ENCODE measurements around the gene SLC17A1. TPM values are rescaled to one million over a fixed set of nuclear protein-coding genes. Genes with fewer than 3 reads are reported as not detected.

Gene SLC17A1
- total and polyA plus RNA-seq, 2 donors from 2014 or later, result 26.3 to 109 TPM

DNA sequence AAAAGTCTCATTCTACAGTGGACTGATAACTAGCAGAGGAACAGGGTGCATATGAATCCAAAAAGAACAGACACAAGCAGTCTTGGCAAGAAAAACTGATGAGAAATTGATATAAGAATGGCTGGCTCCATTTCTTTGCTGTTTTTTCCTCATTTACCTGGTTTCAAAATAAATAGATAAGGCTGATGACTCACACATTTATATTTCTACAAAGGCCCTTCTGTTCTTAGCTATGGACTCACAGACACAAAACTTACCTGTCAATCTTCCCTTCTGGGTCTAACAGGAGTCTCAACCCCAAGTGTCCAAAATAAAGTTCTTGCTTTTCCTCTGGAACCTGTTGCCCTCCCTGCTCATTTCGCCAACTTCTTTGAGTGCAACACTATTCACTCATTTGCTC, 76.4 kb downstream of the SLC17A1 start:
- H3K4me3 ChIP-seq (ENCODE audit: low read length in 3 of 3), result no peak overlapping the region
- FAIRE-seq, result no peak
- DNase-seq, result no peak
- H3K27ac ChIP-seq (ENCODE audit: low read depth in 2 of 2, low read length in 2 of 2), result no peak overlapping the region
- TF ChIP-seq, protein P1, sequence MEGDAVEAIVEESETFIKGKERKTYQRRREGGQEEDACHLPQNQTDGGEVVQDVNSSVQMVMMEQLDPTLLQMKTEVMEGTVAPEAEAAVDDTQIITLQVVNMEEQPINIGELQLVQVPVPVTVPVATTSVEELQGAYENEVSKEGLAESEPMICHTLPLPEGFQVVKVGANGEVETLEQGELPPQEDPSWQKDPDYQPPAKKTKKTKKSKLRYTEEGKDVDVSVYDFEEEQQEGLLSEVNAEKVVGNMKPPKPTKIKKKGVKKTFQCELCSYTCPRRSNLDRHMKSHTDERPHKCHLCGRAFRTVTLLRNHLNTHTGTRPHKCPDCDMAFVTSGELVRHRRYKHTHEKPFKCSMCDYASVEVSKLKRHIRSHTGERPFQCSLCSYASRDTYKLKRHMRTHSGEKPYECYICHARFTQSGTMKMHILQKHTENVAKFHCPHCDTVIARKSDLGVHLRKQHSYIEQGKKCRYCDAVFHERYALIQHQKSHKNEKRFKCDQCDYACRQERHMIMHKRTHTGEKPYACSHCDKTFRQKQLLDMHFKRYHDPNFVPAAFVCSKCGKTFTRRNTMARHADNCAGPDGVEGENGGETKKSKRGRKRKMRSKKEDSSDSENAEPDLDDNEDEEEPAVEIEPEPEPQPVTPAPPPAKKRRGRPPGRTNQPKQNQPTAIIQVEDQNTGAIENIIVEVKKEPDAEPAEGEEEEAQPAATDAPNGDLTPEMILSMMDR (IDR thresholded peaks at IDR 0.05; ENCODE audit: borderline replicate concordance, extremely low read depth, insufficient read depth), result no peak
- H3K36me3 ChIP-seq (ENCODE audit: control insufficient read depth in 2 of 3, insufficient read depth in 3 of 3, low read length in 3 of 3), result no peaks in the 10 kb centered on the region
- H3K9ac ChIP-seq (ENCODE audit: low read length in 3 of 3), result no peak overlapping the region
- peaks cover 0 to 4% (median 0%) of the 10 kb centered on the region in 3 donors for H3K4me1 ChIP-seq (ENCODE audit: control insufficient read depth in 2 of 3, insufficient read depth in 2 of 3, low read depth in 1 of 3, low read length in 3 of 3)
- no peaks in the 10 kb centered on the region for H3K27me3 ChIP-seq (ENCODE audit: control insufficient read depth, insufficient read depth, low read length)
- H3K9me3 ChIP-seq (ENCODE audit: control insufficient read depth in 2 of 3, insufficient read depth in 1 of 3, low read length in 3 of 3), result no peaks in the 10 kb centered on the region
- intact Hi-C loops (cut with DNase I), result no loop called here

DNA sequence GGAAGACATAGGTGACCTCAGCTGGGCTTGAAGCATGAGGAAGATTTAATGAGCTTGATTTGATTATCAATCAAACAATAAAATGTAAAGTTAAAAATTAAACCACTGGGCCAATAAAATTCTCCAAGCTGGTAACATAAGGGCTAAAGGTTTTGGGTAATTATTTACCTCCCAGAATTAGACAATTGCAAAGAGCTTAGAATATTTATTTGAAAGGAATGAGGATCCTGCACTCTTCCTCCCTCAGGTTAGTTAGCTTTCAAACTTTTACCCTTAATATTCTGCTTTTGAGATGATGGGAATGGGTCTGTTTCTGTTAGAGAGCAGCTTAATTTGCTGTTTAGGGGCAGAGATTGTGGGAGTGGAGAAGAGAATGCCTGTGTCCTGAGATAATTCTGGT, 77.3 kb downstream of the SLC17A1 start, which contains the start of gene SLC17A4:
Gene SLC17A4, plus strand, starts transcription at position 208 of the 400 bp plus-strand sequence. CDS start 7,221 bp downstream, outside the sequence.
- DNase-seq, result peak in 1 of 5 donors; percentile 4
- H3K4me3 ChIP-seq (ENCODE audit: low read length in 3 of 3), result peak within 1 kb of the TSS in 1 of 3 donors; percentile 10

DNA sequence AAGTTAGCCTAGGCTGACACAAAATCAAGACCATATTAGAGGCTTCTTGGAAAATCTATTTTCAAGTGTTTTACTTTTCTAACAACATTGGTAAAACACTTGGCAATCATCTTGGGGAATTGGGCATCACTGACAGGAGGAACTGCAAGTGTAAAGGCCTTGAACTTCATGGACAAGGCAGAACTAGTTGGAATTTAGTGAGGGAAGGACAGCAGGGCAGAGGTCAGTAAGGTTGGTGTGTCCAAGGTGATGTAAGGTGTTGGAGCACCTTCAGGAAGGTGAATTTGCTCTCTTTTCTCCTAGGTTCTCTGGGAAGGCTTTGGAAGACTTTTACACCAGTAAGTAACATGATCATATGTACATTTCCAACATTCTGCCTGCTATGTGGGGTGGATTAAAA, 78.8 kb downstream of the SLC17A1 start:
- Histone ChIP-seq H3K4me3 (ENCODE audit: low read length in 3 of 3) (no peak overlapping the region), H3K27me3 (ENCODE audit: control insufficient read depth, insufficient read depth, low read length) (no peaks in the 10 kb centered on the region), H3K9ac (ENCODE audit: low read length in 3 of 3) (no peak overlapping the region), H3K36me3 (ENCODE audit: control insufficient read depth in 2 of 3, insufficient read depth in 3 of 3, low read length in 3 of 3) (no peaks in the 10 kb centered on the region), H3K4me1 (ENCODE audit: control insufficient read depth in 2 of 3, insufficient read depth in 2 of 3, low read depth in 1 of 3, low read length in 3 of 3) (peaks cover 0 to 4% (median 0%) of the 10 kb centered on the region in 3 donors), H3K9me3 (ENCODE audit: control insufficient read depth in 2 of 3, insufficient read depth in 1 of 3, low read length in 3 of 3) (no peaks in the 10 kb centered on the region), H3K27ac (ENCODE audit: low read depth in 2 of 2, low read length in 2 of 2) (no peak overlapping the region)
- FAIRE-seq (no peak), DNase-seq (no peak)
- TF ChIP-seq, protein P1 (IDR thresholded peaks at IDR 0.05; ENCODE audit: borderline replicate concordance, extremely low read depth, insufficient read depth), result no peak
- intact Hi-C loops (cut with DNase I), result no loop called here

More for the DNA sequence above, 77.3 kb downstream of the SLC17A1 start, which contains the start of gene SLC17A4:
- peaks cover 0 to 4% (median 0%) of the 10 kb centered on the region in 3 donors for H3K4me1 ChIP-seq (ENCODE audit: control insufficient read depth in 2 of 3, insufficient read depth in 2 of 3, low read depth in 1 of 3, low read length in 3 of 3)
- no peaks in the 10 kb centered on the region for H3K9me3 ChIP-seq (ENCODE audit: control insufficient read depth in 2 of 3, insufficient read depth in 1 of 3, low read length in 3 of 3)
- H3K27me3 ChIP-seq (ENCODE audit: control insufficient read depth, insufficient read depth, low read length), result no peaks in the 10 kb centered on the region
- no peaks in the 10 kb centered on the region for H3K36me3 ChIP-seq (ENCODE audit: control insufficient read depth in 2 of 3, insufficient read depth in 3 of 3, low read length in 3 of 3)
- FAIRE-seq, result no peak
- intact Hi-C loops (cut with DNase I), result no loop called here
- TF ChIP-seq, protein P1 (IDR thresholded peaks at IDR 0.05; ENCODE audit: borderline replicate concordance, extremely low read depth, insufficient read depth), result no peak
- H3K27ac ChIP-seq (ENCODE audit: low read depth in 2 of 2, low read length in 2 of 2), result no peak within 1 kb of the TSS
- no peak within 1 kb of the TSS for H3K9ac ChIP-seq (ENCODE audit: low read length in 3 of 3)

DNA sequence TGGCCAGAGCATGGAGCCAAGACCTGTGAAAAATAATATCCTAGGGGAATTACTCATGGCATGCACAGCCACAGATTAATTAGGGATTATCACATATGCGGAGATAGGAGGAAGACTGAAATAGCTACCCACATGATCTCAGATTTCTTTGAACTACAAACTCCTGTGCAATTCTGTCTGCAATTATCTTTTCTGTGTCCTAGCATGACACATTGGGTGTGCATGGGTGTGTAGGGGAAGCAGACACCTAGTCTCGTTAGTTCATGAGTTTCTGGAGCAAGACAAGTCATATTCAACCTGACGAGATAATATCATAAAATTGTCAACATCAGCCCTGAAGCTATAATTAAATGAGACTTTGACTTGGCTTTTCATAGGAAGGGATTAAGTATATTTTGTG, 80.9 kb downstream of the SLC17A1 start:
- no peak overlapping the region for H3K27ac ChIP-seq (ENCODE audit: low read depth in 2 of 2, low read length in 2 of 2)
- no peaks in the 10 kb centered on the region for H3K4me1 ChIP-seq (ENCODE audit: control insufficient read depth in 2 of 3, insufficient read depth in 2 of 3, low read depth in 1 of 3, low read length in 3 of 3)
- no peak for FAIRE-seq
- H3K27me3 ChIP-seq (ENCODE audit: control insufficient read depth, insufficient read depth, low read length), result no peaks in the 10 kb centered on the region
- intact Hi-C loops (cut with DNase I), result no loop called here
- DNase-seq, result no peak
- H3K9ac ChIP-seq (ENCODE audit: low read length in 3 of 3), result no peak overlapping the region
- H3K9me3 ChIP-seq (ENCODE audit: control insufficient read depth in 2 of 3, insufficient read depth in 1 of 3, low read length in 3 of 3), result no peaks in the 10 kb centered on the region
- no peaks in the 10 kb centered on the region for H3K36me3 ChIP-seq (ENCODE audit: control insufficient read depth in 2 of 3, insufficient read depth in 3 of 3, low read length in 3 of 3)
- TF ChIP-seq, protein P1 (IDR thresholded peaks at IDR 0.05; ENCODE audit: borderline replicate concordance, extremely low read depth, insufficient read depth), result no peak
- no peak overlapping the region for H3K4me3 ChIP-seq (ENCODE audit: low read length in 3 of 3)
